Measurements from ENCODE around the gene LBP.
"Not testable (repeated sequence)": the region's sequence is repeated elsewhere in the genome, so short reads cannot be mapped to it uniquely, and the experiment has no call there.

Gene LBP

DNA sequence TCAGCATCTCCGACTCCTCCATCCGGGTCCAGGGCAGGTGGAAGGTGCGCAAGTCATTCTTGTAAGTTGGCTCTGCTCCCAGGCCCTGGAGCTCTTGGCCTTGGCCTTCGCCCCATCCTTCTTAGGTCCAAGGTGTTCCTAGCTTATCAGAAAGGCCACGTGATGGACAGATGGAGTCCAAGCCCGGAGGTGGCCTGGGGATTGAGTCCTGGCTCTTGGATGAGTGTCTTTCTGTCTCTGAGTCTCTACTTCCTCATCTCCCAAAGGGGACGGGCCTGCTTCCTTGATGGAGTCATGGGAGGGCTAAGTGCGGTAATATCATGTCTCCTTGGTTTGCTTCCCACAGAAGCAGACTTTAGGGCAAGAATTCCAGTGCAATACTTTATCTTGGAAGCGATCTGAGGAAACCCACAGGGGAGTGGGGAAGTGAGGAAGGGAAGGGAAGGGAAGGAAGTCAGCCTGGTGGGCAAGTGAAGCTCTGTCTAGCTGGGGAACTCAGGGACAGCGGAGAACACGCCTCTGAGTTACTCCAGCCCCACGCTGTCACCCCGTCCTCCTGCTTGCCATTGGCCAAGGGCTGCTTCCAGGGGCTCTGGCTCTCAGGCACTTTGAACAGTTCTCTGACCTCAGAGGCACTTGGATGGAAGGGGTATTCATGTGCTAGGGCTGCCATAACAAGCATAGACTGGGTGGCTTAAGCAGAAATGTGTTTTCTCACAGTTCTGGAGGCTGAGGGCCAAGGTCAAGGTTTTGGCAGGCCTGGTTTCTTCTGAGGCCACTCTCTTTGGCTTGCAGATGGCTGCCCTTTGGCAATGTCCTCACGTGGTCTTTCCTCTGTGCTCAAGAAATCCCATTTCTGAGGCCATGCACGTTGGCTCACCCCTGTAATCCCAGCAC, 4.8 kb downstream of the LBP start:
- DNase-seq (ENCODE audit: low spot score), result no peak

DNA sequence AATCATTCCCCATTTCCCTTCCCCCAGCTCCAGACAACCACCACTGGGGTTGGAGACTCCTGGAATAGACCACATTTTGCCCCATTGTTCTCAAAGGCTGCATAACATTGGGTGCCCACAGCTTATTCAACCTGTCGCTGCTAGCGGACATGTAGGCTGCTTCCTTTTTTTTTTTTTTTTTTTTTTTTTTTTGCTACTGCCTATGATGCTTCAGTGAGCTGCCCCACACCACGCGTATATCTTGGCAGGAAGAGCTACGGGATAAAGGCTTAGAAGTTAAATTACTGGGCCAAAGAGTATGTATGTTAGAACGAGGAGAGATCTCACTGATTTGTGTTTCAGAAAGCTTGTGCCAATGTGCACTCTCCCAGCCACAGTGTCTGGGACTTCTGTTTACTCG, 7.0 kb downstream of the LBP start:
- DNase-seq (ENCODE audit: low spot score), result peak; percentile 31

DNA sequence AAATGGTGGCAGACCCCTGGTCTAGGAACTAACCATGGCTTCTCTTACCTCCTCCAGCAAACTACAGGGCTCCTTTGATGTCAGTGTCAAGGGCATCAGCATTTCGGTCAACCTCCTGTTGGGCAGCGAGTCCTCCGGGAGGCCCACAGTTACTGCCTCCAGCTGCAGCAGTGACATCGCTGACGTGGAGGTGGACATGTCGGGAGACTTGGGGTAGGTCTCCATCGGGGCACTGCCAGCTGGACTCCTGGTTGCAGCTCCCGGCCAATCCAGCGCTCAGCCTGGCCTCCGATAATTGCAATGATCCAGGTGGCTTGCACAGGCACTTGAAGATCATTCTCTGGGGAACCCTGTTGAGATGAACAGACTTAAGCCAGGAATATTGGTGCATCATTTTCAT, 7.9 kb downstream of the LBP start:
- no peak for DNase-seq (ENCODE audit: low spot score)

DNA sequence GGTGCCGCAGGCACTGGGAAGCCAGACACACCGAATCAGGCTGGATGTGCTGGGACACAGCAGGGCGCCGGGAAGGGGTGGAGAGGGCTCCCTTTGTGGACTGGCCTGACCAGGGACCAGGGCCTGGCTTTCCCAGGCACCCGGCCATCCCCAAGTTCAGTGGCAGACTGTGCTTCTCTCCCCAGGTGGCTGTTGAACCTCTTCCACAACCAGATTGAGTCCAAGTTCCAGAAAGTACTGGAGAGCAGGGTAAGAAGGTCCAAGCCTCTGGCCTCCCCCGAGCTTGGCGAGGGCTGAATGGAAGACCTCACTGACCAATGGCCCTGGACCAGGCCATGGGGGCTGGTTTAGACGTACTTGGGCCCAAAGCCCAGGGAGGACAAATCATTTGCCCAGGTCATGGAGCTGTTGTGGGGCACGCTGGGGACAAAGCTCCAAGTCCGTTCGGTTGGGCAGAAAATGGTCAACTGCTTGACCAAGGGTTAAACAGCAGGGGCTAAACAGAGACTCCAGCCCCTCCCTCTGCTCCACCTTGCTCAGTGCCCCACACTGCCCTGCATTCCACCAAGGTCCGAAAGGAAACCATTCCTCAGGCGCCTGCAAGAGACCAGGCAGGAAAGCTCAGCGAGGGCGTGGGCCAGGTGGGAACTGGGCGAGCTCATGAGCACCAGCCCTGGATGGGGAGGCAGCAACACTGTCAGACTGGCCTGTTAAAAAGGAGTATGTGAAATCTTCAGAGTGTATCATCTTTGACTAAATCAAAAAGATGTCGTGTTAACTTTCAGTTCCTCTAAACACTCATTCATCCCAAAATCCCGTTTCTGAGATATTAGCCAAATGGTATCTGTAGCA, 9.1 kb downstream of the LBP start:
- DNase-seq (ENCODE audit: low spot score), result no peak

DNA sequence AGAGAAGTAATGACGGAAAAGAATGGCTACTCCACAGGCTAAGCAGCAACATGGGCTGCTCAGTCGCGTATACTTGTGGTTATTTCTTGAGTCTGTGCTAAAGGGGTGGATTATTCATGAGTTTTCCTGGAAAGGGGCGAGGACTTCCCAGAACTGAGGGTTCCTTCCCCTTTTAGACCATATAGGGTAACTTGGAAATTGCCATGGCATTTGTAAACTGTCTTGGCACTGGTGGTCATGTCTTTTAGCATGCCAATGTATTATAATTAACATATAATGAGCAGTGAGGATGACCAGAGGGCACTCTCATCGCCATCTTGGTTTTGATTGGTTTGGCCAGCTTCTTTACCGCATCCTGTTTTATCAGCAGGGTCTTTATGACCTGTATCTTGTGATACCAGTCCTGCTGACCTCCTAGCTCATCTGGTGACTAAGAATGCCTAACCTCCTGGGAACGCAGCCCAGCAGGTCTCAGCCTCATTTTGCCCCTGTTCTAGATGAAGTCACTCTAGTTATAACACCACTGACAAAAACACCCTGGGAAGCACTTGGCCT, 11.4 kb downstream of the LBP start:
- DNase-seq (ENCODE audit: low spot score), result no peak

DNA sequence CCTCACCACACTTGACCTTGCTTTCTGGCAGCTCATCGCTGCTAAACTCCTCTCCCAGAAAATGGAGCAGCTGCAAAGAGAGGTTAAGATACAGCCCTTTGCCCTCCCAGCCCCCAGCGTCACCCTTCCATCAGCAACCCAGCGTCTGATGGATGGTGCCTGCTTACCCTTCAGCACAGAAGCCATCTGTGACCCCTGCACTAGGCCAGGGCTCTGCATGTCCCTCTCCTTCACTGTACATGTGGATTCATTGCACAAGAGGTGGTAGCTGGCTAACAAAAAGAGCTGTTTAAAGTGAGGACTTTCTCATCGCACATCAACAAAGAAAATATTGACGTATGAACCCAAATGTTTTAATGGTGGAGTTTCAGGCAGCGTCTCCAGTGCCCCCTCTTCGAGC, 12.3 kb downstream of the LBP start:
- DNase-seq (ENCODE audit: low spot score), result no peak

DNA sequence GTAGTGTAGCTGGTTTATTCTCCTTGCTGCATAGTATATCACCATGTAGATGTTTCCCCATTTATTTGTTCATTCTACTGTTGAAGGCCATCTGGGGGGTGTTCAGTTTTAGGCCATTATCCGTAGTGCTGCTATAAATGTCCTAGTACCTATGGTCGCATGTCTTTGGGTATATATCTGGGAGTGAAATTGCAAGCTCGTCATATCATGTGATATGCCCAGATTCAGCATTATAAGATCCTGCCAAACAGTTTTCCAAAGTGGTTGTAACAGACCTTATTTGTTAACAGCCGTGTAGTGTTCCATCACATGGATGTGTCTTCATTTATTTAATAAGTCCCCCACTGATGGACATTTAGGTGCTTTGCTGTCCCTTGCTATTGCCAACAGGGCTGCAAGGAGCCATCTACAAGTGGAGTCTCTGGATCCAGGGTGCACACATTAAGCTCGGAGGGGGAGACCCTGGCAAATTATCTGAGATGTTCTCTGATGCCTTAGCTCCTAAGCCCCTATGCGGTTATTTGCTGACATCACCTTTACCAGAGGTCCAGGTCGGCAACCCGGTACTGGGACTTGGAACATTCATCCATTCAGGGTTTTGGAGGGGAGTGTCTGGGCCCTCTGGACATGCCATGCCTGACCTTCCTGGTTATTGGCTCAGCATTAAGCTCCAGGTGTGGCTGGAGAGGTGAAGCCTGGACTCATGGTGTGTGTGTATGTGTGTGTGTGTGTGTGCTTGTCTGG, 16.9 kb downstream of the LBP start:
- DNase-seq (ENCODE audit: low spot score), result no peak

DNA sequence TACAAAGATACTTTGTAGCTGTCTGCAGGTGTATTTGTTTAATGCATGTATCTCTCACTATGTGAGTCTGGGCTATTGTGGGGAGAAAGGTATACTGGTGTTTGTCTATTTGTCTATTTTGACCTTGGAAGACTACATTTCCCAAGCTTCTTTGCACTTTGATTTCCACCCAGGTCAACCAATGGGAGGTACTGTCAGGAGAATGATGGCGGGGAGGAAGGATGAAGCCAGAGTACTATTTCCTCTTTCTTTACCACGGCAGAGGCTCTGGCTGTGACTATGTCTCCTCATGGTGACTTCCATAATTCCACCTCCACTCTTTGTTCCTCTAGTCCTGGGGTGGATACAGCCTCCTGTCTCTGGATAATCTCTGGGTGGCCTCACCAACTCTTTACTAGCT, 23.1 kb downstream of the LBP start:
- peak; percentile 63 for DNase-seq (ENCODE audit: low spot score)

DNA sequence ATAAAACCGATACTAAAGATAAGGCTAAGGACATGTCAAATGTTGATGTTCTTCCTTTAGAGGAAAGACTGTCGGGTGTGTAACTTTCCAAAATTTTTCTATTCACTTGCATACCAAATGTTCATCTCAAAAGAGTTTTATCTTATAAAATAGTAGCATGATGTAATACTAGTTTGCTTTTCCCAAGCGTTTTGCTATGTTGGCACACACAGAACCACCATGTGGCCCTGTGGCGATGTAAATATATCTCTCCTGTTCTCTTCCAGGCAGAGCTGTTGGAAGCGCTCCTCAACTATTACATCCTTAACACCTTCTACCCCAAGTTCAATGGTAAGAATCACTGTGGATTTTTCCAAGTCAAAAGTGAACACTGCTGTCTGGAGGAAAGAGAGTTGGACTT, 26.5 kb downstream of the LBP start:
- DNase-seq (ENCODE audit: low spot score), result no peak

DNA sequence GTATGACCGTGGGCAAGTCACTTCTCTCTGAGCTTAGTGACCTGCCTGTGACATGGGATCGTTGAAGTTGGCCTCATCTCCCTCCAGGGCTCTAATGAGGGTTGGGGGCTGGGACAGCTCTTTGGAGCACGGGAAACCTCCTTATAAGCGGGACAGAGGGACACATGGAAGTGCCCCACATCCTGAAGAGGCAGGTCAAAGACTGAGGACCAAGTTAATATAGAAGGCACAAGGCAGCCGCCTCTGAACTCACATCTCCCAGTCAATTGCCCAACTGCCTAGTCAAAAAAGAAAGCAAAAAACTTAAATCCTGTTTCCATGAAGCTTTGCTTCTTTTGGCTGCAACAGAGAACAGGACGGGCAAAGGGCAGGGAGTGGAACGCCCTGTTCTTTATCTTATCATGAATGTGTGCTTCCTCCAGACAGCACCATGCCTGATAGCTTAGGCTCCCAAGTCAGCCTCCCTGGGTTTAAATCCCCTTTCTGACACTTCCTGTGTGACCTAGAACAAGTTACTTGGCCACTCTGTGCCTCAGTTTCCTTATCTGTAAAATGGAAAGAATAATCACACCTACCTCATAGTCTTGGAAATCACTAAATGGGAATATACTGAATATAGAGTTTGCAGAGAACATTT, 27.1 kb downstream of the LBP start:
- DNase-seq (ENCODE audit: low spot score), result no peak

DNA sequence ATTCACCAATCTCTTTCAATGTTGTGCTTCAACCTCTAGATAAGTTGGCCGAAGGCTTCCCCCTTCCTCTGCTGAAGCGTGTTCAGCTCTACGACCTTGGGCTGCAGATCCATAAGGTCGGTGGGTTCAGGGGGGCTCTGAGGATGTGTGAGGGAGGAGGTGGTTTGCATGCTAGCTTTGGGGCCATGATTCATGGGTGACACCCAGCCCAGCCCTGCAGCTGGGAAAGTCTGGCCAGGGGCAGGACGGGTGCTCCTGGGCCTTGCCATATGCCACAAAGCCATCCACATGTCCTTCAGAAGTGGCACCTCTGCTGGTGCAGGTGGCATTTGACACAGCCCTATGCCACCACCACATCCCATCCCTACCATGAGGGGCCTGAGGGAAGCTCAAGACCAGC, 27.6 kb downstream of the LBP start:
- DNase-seq (ENCODE audit: low spot score), result no peak

DNA sequence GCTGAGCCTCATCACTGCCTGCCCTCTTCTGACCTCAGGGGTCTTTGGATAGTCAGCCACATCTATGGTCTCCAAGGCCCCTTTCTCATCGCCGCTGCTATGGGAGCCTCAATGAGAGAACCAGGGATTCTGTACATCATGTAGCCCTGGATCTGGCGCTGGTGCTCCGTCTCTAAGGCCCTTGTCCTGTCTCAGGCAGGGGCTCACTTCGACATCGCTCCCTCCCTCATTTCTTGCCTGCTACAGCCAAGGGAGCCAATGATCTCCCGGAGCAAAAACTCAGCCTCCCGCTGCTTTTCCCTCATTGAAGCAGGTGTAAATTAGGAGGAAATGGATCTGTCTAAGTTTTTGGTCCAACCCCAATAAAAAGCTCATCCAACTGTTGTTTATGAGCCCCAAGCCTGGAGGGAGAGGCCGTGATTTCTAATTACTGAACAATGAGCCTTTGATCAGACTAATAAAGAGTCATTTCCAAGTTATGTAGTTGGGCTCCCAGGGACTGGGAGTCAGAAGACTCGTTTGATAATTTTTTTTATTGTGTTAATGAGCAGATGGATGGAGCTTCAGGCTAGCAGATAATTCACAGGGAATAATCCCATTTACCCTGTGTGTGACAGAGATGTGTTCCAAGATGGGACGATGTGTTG, 30.9 kb downstream of the LBP start:
- DNase-seq (ENCODE audit: low spot score), result no peak

DNA sequence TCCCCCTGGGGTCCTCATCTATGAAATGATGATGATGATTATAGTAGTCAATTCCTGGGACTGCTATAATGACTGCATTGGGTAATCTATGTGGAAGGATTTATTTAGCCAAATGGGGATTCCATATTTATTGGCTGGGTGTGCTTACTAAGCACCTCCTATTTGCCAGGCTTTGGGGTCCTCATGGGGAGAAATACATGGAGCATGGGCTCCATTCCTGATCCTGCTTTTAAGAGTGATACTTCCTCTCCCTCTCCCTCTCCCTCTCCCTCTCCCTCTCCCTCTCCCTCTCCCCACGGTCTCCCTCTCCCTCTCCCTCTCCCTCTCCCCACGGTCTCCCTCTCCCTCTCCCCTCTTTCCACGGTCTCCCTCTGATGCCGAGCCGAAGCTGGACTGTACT, 31.6 kb downstream of the LBP start:
- DNase-seq (ENCODE audit: low spot score), result not testable (repeated sequence)

DNA sequence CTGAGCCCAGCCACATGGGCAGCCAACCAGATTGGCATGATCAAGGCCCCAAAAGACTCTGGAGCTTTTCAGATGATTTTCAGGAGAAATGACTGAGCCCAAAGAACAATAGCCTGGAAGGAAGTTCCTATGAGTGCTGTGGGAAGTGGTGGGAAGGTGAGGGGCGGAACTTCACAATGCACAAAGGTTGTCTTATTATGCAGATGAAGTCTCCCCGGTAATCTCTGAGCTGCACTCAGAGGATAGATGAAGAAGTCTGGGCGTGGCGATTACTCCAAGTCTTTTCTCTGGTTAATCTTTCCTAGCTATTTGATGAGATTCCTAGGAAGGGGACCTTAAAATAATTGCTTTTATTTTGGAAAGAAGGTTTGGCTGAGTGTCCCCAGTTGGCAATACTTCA, 36.9 kb downstream of the LBP start:
- no peak for DNase-seq (ENCODE audit: low spot score)

DNA sequence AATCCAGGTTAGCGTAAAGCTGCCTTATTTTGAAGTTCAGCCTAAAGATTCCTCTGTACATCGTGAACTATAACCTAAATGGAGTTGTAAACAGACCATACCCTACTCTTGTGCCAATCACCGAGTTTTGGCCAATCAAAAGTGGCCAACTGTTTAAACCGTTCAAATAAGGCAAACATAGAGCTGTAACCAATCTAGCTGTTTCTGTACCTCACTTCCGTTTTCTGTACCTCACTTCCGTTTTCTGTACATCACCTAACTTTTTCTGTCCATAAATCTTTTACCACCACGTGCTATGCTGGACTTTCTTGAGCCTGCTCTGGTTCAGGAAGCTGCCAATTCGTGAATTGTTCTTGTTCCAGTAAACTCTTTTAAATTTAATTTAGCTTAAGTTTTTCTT, 39.7 kb downstream of the LBP start:
- DNase-seq (ENCODE audit: low spot score), result no peak

DNA sequence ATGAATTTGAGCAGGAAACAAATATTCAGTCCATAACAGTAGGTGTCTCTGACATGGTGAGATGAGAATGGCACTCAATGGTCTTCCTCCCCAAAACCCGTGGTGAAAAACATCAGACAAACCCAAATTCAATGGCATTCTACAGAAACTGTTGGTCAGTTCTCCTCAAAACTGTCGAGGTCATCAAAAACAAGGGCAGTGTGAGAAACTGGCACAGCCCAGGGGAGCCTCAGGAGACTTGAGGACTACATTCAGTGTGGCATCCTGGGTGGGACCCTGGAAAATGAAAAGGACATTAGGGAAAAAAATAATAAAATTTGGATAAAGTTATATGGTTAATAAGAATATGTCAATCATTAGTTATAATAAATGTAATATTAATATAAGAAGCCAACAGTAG, 40.6 kb downstream of the LBP start:
- no peak for DNase-seq (ENCODE audit: low spot score)

DNA sequence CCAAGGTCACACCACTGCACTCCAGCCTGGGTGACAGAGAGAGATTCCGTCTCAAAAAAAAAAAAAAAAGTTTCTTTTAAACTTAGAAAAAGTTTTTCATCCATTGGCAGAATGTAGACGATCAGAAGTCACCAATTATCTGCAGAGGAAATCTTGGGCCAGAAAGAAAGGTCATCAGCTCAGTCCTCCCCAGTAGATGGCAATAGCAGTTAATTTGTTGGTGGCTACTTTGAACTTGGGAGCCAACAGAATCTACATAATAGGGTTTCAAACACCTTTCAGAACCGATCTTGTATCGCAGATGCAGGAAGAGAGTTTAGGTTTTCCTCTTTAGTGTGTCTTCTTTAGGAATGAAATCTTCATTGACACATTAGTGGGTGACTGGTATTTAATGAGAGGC, 41.7 kb downstream of the LBP start:
- peak; percentile 23 for DNase-seq (ENCODE audit: low spot score)

DNA sequence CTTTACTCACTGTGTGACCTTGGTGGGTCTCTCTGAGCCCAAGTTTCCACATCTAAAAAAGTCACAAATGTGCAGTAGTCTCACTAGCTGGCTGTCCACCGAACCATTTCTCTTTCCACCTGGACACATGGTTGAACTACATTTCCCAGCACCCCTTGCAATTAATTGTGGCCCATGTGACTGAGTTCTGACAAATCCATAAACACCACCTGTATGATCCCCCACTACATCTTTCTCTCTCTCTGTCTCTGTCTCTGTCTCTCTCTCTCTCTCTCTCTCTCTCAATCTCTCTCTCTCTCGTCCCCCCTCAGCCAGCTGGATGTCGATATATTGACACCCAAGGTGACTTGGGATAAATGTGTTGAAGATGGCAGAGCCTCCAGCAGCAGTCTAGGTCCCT, 46.1 kb downstream of the LBP start:
- DNase-seq (ENCODE audit: low spot score), result peak; percentile 49

DNA sequence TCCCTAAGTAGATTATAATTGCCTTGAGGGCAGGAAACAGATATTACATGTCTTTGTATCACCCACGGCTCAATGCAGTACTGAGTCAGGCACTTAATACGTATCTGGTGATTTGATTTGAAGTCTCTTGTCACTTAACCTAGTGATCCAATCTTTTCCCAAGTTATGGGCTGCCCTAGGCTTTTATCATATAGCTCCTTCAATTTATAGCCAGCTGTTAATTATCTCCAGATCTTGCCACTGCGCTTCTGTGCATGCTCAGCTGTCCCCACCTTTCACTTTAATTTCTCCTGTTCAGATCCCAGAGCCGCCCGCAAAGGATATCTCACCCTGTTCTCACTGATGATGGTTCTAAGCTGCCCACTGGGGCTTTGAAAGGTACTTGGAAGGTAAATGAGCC, 47.0 kb downstream of the LBP start:
- DNase-seq (ENCODE audit: low spot score), result no peak

DNA sequence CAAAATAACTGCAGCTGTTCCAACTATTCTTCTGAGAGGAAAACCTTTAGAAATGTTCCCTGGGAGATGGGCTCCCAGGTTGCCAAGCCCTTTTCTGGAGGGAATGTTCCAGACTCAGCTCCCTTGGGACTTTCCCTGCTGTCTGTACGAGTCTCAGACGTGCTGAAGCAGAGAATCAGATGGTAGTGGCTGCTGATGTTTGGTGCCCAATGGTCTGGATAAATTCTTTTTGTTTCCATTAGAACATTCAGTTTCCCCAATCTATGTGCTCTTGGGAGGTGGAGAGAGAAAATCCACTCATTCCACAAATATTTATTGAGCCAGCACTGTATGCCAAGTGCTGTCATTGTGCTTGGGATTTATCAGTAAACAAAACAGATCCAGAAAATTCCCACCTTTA, 48.9 kb downstream of the LBP start:
- no peak for DNase-seq (ENCODE audit: low spot score)

DNA sequence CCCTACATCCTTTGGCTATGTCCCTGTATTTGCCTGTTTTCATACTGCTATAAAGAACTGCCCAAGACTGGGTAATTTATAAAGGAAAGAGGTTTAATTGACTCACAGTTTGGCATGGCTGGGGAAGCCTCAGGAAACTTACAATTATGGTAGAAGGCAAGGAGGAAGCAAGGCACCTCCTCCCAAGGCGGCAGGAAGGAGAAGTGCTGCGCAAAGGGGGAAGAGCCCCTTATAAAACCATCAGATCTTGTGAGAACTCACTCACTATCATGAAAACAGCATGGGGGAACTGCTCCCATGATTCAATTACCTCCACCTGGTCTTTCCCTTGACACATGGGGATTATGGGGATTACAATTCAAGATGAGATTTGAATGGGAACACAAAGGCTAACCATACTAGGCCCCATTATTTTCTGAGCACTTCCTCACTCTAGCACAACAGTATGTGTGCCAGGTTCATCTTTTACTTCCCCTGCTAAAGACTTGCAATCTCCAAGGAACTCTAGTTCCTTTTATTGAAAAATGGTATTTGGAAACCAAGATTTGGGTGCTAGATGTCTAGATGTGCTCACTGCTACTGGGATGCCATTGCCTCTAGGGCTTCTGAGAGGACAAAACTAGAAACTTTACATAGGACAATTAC, 49.6 kb downstream of the LBP start:
- not testable (repeated sequence) for DNase-seq (ENCODE audit: low spot score)
